Measurements from ENCODE around the gene PLAAT3. TPM values are rescaled to one million over a fixed set of nuclear protein-coding genes. Genes with fewer than 3 reads are reported as not detected.
"Not testable (repeated sequence)": the region's sequence is repeated elsewhere in the genome, so short reads cannot be mapped to it uniquely, and the experiment has no call there.

The PLAAT3 gene
- total RNA-seq, 2 experiments from 2014 or later, result 4.8 to 6.5 TPM

DNA sequence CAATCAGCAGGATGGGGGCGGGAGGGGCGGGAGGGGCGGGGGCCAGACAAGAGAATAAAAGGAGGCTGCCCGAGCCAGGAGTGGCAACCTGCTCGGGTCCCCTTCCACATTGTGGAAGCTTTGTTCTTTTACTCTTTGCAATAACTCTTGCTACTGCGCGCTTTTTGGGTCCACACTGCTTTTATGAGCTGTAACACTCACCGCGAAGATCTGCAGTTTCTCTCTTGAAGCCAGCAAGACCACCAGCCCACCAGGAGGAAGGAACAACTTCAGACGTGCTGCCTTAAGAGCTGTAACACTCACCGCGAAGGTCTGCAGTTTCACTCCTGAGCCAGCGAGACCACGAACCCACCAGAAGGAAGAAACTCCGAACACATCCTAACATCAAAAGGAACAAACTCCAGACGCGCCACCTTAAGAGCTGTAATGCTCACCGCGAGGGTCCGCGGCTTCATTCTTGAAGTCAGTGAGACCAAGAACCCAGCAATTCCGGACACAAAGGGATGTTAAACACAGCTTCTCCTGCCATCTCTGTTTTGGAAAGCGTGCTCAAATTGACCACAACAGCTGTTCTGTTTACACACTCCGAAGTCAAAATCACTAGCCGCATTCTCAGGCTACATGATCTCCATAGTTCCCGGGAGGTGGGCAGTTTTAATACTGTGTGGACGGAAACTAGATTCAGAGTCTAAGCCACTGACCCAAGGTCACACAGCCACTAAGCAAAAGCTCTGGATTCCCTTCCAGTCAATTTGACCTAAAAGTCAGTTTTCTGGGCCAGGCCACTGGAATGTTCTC, 62.9 kb downstream of the PLAAT3 start:
- Mint-ChIP-seq H3K36me3 (ENCODE audit: low read depth) (peaks cover 3% of the 10 kb centered on the region), H3K27ac (peak overlapping the region; percentile 98), H3K4me1 (ENCODE audit: low read depth) (peaks cover 48% of the 10 kb centered on the region), H3K4me3 (peak overlapping the region; percentile 77), H3K9me3 (no peaks in the 10 kb centered on the region), H3K27me3 (no peaks in the 10 kb centered on the region)
- ChIA-PET CTCF (interaction anchor here (0.9 to 4.5 kb wide), 7 partner anchors 9 to 88 kb away, joined by 3 to 25 read pairs (median 4); partner anchors contain the start of genes PLAAT2 and PLAAT4), POLR2A (interaction anchor here (0.7 to 6.7 kb wide), 8 partner anchors 9 to 119 kb away, joined by 3 to 107 read pairs (median 10); partner anchors contain the start of genes ATL3, PLAAT2 and PLAAT4)
- ATAC-seq (no peak), DNase-seq (peak; percentile 62)
- intact Hi-C loops (cut with micrococcal nuclease), result no loop called here
- TF ChIP-seq CTCF (IDR thresholded peaks at IDR 0.05), result no peak

- H3K4me1 Mint-ChIP-seq (ENCODE audit: low read depth), result peaks cover 42% of the 10 kb centered on the region
- H3K27me3 Mint-ChIP-seq; DNase-seq; ATAC-seq; intact Hi-C loops (cut with micrococcal nuclease); H3K27ac Mint-ChIP-seq; H3K4me3 Mint-ChIP-seq; H3K36me3 Mint-ChIP-seq (ENCODE audit: low read depth); H3K9me3 Mint-ChIP-seq: not testable (repeated sequence)
- ChIA-PET CTCF (interaction anchor here (1.3 to 4.5 kb wide), 2 partner anchors 13 to 15 kb away, joined by 4 to 25 read pairs; partner anchors contain the start of gene PLAAT2), POLR2A (interaction anchor here (2.1 to 6.7 kb wide), 3 partner anchors 8 to 14 kb away, joined by 13 to 107 read pairs (median 13); partner anchors contain the start of genes PLAAT2 and PLAAT4)
These were observed 64.0 kb downstream of the PLAAT3 start for GRCh38 chr11:63550156-63550700.

DNA sequence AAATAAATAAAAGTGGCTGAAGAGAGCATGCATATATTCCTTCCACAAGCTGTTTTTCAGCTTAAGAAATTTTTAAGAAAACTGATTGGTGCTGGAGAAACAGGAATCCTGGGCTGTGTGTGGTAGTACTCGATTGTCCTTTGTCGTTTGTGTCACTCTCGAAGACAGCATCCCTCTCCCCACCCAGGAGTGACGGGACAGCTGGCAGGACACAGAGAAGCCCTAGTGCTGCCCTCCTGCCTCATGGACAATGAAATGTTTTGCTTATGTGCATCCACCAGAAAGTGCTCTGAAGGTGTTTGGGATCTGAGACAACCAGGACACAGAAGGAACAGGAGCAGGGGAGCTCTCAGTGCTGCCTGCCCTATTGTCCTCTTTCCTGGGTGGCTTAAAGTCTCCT, 64.8 kb downstream of the PLAAT3 start:
- ChIA-PET CTCF (interaction anchor here (1.3 kb wide), 1 partner anchor 12 kb away, joined by 4 read pairs; no protein-coding TSS in a partner anchor), POLR2A (interaction anchor here (1.1 to 6.7 kb wide), 4 partner anchors 7 to 18 kb away, joined by 3 to 107 read pairs (median 8); partner anchors contain the start of gene PLAAT4)
- Mint-ChIP-seq H3K9me3 (no peaks in the 10 kb centered on the region), H3K4me1 (ENCODE audit: low read depth) (peaks cover 36% of the 10 kb centered on the region), H3K36me3 (ENCODE audit: low read depth) (peaks cover 3% of the 10 kb centered on the region), H3K27me3 (no peaks in the 10 kb centered on the region), H3K4me3 (no peak overlapping the region), H3K27ac (peak overlapping the region; percentile 63)
- DNase-seq (no peak), ATAC-seq (no peak)
- no peak for TF ChIP-seq CTCF (IDR thresholded peaks at IDR 0.05)
- intact Hi-C loops (cut with micrococcal nuclease), result no loop called here

DNA sequence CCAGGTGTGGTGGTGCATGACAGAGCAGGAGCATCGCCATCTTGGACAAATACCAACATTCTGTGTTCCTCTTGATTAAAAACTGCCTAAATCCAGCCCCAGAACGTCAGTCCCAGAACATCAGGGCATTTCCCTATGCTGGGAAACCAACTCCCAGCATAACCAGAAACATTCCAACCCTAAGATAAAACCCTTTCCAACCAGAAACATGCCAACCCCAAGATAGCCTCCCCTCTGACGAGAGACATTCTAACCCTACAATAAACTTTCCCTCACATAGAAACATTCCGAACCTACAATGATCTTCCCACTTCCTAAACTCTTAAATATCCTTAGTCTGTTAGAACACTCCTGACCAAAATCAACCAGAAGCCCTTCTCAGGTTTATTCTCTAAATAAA, 66.1 kb downstream of the PLAAT3 start:
- POLR2A ChIA-PET, result interaction anchor here (6.7 kb wide), 1 partner anchor 12 kb away, joined by 107 read pairs; the partner anchor contains the start of gene PLAAT4
- CTCF ChIA-PET, result no interaction called here

More for the DNA sequence above, 66.1 kb downstream of the PLAAT3 start:
- Mint-ChIP-seq H3K9me3 (no peaks in the 10 kb centered on the region), H3K27me3 (no peaks in the 10 kb centered on the region), H3K4me3 (no peak overlapping the region), H3K36me3 (ENCODE audit: low read depth) (peaks cover 3% of the 10 kb centered on the region), H3K4me1 (ENCODE audit: low read depth) (peaks cover 31% of the 10 kb centered on the region), H3K27ac (no peak overlapping the region)
- DNase-seq (no peak), ATAC-seq (no peak)
- TF ChIP-seq CTCF (IDR thresholded peaks at IDR 0.05), result no peak
- intact Hi-C loops (cut with micrococcal nuclease), result no loop called here

Measured in activated CD8-positive, alpha-beta T cell treated with anti-CD3 and anti-CD28 coated beads for 36 hours (primary cell).